Keratinocyte (primary cell): ENCODE data around the gene CD200R1. TPM values are rescaled to one million over a fixed set of nuclear protein-coding genes. Genes with fewer than 3 reads are reported as not detected.

Experiments
- DNase-seq: peaks from one replicate; pipeline ENCODE4 v3.0.0-alpha.2; 2011; ENCODE audit warnings: low read depth, missing footprints, low spot score
- FAIRE-seq: peaks from 2 replicates; lab custom pipeline; 2011; peaks lifted over from hg19 to GRCh38; lab: Jason Lieb, UNC
- H2AFZ ChIP-seq: 2 replicates; pipeline ENCODE4 v1.6.0; 2012; ENCODE audit warnings: low read length, control low read depth, inconsistent platforms; ENCODE audit not compliant: control insufficient read depth
- H3K27ac ChIP-seq: 2 replicates; pipeline ENCODE4 v1.5.1; 2011; ENCODE audit warnings: low read length; ENCODE audit not compliant: control insufficient read depth, insufficient read depth
- H3K27me3 ChIP-seq: 3 replicates; pipeline ENCODE4 v1.6.0; 2011; ENCODE audit warnings: low read length; ENCODE audit not compliant: control insufficient read depth, insufficient read depth; ENCODE audit errors: extremely low read depth
- H3K36me3 ChIP-seq, 2 experiments: 2 replicates in 1 of 2; 3 replicates in 1 of 2; pipeline ENCODE4 v1.5.1; 2011; ENCODE audit warnings: low read length in 2 of 2, mild to moderate bottlenecking in 1 of 2; ENCODE audit not compliant: control insufficient read depth in 2 of 2, insufficient read depth in 2 of 2; ENCODE audit errors: extremely low read depth in 1 of 2
- H3K4me1 ChIP-seq: 3 replicates; pipeline ENCODE4 v1.5.1; 2011; ENCODE audit warnings: low read length; ENCODE audit not compliant: control insufficient read depth, insufficient read depth; ENCODE audit errors: extremely low read depth
- H3K4me2 ChIP-seq: 3 replicates; pipeline ENCODE4 v1.6.0; 2011; ENCODE audit warnings: low read depth, low read length; ENCODE audit not compliant: control insufficient read depth, insufficient read depth; ENCODE audit errors: extremely low read depth
- H3K4me3 ChIP-seq, 3 experiments: fragments of 200-600 bp in 1 of 3; sonication (generic) in 1 of 3; 2 replicates in 2 of 3; 3 replicates in 1 of 3; pipeline ENCODE4 v1.5.1; 2011 to 2016; ENCODE audit warnings: low read length in 3 of 3, mild to moderate bottlenecking in 3 of 3, control low read depth in 2 of 3, inconsistent platforms in 1 of 3, low read depth in 1 of 3, mixed read lengths in 1 of 3, mixed run types in 1 of 3, moderate library complexity in 1 of 3; ENCODE audit not compliant: control insufficient read depth in 2 of 3, insufficient read depth in 2 of 3; ENCODE audit errors: extremely low read depth in 1 of 3
- H3K79me2 ChIP-seq: 2 replicates; pipeline ENCODE4 v1.6.0; 2012; ENCODE audit warnings: low read length; ENCODE audit not compliant: control insufficient read depth, insufficient read depth
- H3K9ac ChIP-seq: 3 replicates; pipeline ENCODE4 v1.6.0; 2011; ENCODE audit warnings: low read length; ENCODE audit not compliant: control insufficient read depth, insufficient read depth; ENCODE audit errors: extremely low read depth
- H3K9me1 ChIP-seq: 3 replicates; pipeline ENCODE4 v1.6.0; 2011; ENCODE audit warnings: low read length; ENCODE audit not compliant: control insufficient read depth, insufficient read depth; ENCODE audit errors: extremely low read depth
- H3K9me3 ChIP-seq: 2 replicates; pipeline ENCODE4 v1.5.1; 2012; ENCODE audit warnings: low read depth, low read length; ENCODE audit not compliant: control insufficient read depth
- H4K20me1 ChIP-seq: 3 replicates; pipeline ENCODE4 v1.6.0; 2011; ENCODE audit warnings: low read length; ENCODE audit not compliant: control insufficient read depth, insufficient read depth; ENCODE audit errors: extremely low read depth
- EZH2 ChIP-seq: IDR thresholded peaks from one replicate; pipeline ENCODE4 v1.6.1; 2012; ENCODE audit warnings: inconsistent platforms, mild to moderate bottlenecking, low read length, moderate library complexity
- dilution Hi-C: fragments of 300-500 bp; cut with MboI; formaldehyde crosslinking; loops from one replicate; pipeline ENCODE4 v1.7.0; 2020; ENCODE audit warnings: low sequenced_read_pairs; ENCODE audit not compliant: extremely low pct_ligation_motif_present
- polyA plus RNA-seq, 5 experiments: library from polyadenylated mRNA; depleted of rRNA in 3 of 5; stranded (reverse) in 3 of 5; stranded (forward) in 1 of 5; unstranded in 1 of 5; fragments of >200 nt; gene quantifications; 1 replicate in 1 of 5; 2 replicates in 3 of 5; 3 replicates in 1 of 5; pipeline versions ENCODE4 v1.2.1 to v1.2.3, GENCODE V29; 2011 to 2012; ENCODE audit warnings: missing spikeins in 2 of 5, low read depth in 1 of 5, low replicate concordance in 1 of 5
- TF ChIP-seq, protein P1 (sequence below), 3 experiments: IDR thresholded peaks in 1 of 3; conservative IDR thresholded peaks in 1 of 3; optimal IDR thresholded peaks in 1 of 3; 2 replicates in 2 of 3; 3 replicates in 1 of 3; pipeline versions ENCODE3 to v1.5.1; 2011; ENCODE audit warnings: low read length in 3 of 3, mild to moderate bottlenecking in 3 of 3, moderate library complexity in 2 of 3, control low read depth in 1 of 3, inconsistent platforms in 1 of 3; ENCODE audit not compliant: insufficient read depth in 2 of 3; ENCODE audit errors: extremely low read depth in 1 of 3

CD200R1 gene
- polyA plus RNA-seq, 1 donor (not counting 4 experiments of a cell fraction or from before 2014, with no cell fraction given): 1.6 TPM

DNA sequence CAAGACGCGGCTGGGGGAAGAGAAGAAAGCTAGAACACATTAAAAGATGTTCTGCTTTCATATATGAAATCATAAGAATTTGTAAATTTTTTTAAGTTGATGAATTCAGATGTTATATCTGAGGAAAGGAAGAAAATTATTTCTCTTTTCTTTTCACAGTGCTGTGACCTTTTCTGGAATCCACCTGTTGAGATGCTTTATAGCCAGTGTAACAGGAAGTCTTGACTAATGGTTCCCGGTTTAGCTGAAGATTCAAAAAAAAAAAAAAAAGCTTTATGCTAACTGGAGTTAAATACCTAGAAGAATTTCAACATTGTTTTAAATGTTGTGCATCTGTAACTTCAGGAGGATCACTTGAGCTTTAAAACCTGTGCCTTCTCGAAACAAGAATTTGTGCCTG, 25.8 kb upstream of the CD200R1 start:
- Histone ChIP-seq H3K4me2 (no peak overlapping the region), H3K27me3 (no peaks in the 10 kb centered on the region), H3K36me3 (peaks cover 6 to 31% of the 10 kb centered on the region in 2 experiments), H3K4me3 (no peak overlapping the region), H3K79me2 (peaks cover 2% of the 10 kb centered on the region), H2AFZ (no peak overlapping the region), H3K4me1 (no peaks in the 10 kb centered on the region), H4K20me1 (peaks cover 4% of the 10 kb centered on the region), H3K27ac (no peak overlapping the region), H3K9me1 (no peaks in the 10 kb centered on the region), H3K9me3 (no peaks in the 10 kb centered on the region), H3K9ac (no peak overlapping the region)
- no peak for DNase-seq
- TF ChIP-seq EZH2: no peak
- TF ChIP-seq, protein P1, sequence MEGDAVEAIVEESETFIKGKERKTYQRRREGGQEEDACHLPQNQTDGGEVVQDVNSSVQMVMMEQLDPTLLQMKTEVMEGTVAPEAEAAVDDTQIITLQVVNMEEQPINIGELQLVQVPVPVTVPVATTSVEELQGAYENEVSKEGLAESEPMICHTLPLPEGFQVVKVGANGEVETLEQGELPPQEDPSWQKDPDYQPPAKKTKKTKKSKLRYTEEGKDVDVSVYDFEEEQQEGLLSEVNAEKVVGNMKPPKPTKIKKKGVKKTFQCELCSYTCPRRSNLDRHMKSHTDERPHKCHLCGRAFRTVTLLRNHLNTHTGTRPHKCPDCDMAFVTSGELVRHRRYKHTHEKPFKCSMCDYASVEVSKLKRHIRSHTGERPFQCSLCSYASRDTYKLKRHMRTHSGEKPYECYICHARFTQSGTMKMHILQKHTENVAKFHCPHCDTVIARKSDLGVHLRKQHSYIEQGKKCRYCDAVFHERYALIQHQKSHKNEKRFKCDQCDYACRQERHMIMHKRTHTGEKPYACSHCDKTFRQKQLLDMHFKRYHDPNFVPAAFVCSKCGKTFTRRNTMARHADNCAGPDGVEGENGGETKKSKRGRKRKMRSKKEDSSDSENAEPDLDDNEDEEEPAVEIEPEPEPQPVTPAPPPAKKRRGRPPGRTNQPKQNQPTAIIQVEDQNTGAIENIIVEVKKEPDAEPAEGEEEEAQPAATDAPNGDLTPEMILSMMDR (optimal IDR thresholded peaks at IDR 0.05 in 1 of 3, IDR thresholded peaks at IDR 0.05 in 1 of 3, conservative IDR thresholded peaks at IDR 0.05 in 1 of 3; ENCODE audit: extremely low read depth in 1 of 3, insufficient read depth in 2 of 3, low read length in 3 of 3): no peak
- no peak for FAIRE-seq
- dilution Hi-C loops: loop anchor here (10.0 kb wide), 1 partner anchor 356 kb away; the partner anchor contains the start of gene CCDC80

- H3K9me3 ChIP-seq: no peaks in the 10 kb centered on the region
- no peak overlapping the region for H3K4me3 ChIP-seq
- H3K4me1 ChIP-seq: peaks cover 13% of the 10 kb centered on the region
- H3K27ac ChIP-seq: no peak overlapping the region
- H2AFZ ChIP-seq: no peak overlapping the region
- DNase-seq (no peak), FAIRE-seq (no peak)
- TF ChIP-seq EZH2: no peak
- TF ChIP-seq, protein P1 (optimal IDR thresholded peaks at IDR 0.05 in 1 of 3, IDR thresholded peaks at IDR 0.05 in 1 of 3, conservative IDR thresholded peaks at IDR 0.05 in 1 of 3; ENCODE audit: extremely low read depth in 1 of 3, insufficient read depth in 2 of 3, low read length in 3 of 3): no peak
- dilution Hi-C loops: no loop called here
- peaks cover 24% of the 10 kb centered on the region for H3K79me2 ChIP-seq
- no peak overlapping the region for H3K9ac ChIP-seq
- H3K27me3 ChIP-seq: no peaks in the 10 kb centered on the region
- no peaks in the 10 kb centered on the region for H3K9me1 ChIP-seq
- H3K36me3 ChIP-seq: peaks cover 2 to 13% of the 10 kb centered on the region in 2 experiments
- no peaks in the 10 kb centered on the region for H4K20me1 ChIP-seq
- no peak overlapping the region for H3K4me2 ChIP-seq
Observed at GRCh38 chr3:112995800-112996199, 20.9 kb upstream of the CD200R1 start.
